ENCODE measurements around the gene ARHGAP31.

DNA sequence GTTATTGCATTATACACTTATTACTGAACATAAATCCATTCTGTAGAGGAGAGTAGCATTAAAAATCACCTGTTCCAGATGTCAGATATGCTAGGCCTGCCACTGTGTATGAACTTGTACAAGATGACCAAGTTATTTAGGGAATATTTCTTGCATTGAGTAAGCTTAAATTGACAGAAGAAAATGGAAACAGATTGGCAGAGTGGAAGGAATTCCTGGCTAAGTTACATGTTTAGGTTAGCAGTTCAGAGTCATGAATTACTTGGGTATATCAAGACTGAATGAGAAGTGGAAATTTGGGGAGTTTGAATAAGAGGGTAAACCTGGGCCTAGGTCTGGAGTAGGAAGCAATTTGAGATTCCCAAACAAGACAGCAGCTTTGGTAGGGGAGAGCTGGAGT lies 44.6 kb downstream of the ARHGAP31 start:
- TF ChIP-seq, protein P1, sequence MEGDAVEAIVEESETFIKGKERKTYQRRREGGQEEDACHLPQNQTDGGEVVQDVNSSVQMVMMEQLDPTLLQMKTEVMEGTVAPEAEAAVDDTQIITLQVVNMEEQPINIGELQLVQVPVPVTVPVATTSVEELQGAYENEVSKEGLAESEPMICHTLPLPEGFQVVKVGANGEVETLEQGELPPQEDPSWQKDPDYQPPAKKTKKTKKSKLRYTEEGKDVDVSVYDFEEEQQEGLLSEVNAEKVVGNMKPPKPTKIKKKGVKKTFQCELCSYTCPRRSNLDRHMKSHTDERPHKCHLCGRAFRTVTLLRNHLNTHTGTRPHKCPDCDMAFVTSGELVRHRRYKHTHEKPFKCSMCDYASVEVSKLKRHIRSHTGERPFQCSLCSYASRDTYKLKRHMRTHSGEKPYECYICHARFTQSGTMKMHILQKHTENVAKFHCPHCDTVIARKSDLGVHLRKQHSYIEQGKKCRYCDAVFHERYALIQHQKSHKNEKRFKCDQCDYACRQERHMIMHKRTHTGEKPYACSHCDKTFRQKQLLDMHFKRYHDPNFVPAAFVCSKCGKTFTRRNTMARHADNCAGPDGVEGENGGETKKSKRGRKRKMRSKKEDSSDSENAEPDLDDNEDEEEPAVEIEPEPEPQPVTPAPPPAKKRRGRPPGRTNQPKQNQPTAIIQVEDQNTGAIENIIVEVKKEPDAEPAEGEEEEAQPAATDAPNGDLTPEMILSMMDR (IDR thresholded peaks at IDR 0.05; ENCODE audit: low read depth, low read length), result no peak
- TF ChIP-seq, protein P2, sequence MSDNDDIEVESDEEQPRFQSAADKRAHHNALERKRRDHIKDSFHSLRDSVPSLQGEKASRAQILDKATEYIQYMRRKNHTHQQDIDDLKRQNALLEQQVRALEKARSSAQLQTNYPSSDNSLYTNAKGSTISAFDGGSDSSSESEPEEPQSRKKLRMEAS (IDR thresholded peaks at IDR 0.05; ENCODE audit: low read depth, low read length), result no peak
